Mesothelial cell of epicardium (in vitro differentiated cells): Measurements from ENCODE around the gene MARCO. TPM values are rescaled to one million over a fixed set of nuclear protein-coding genes. Genes with fewer than 3 reads are reported as not detected.

Experiments used
- DNase-seq, 2 experiments: peaks; one replicate each; pipeline ENCODE4 v3.0.0; 2021; ENCODE audit warnings: low spot score in 2 of 2; ENCODE audit not compliant: unreplicated experiment in 2 of 2
- H3K27ac Mint-ChIP-seq: 2 replicates; pipeline ENCODE4 v1.8.0; 2021; ENCODE audit warnings: mixed read lengths
- H3K27me3 Mint-ChIP-seq: 2 replicates; pipeline ENCODE4 v1.8.0; 2021; ENCODE audit warnings: low read depth, mixed read lengths
- H3K36me3 Mint-ChIP-seq: 2 replicates; pipeline ENCODE4 v1.8.0; 2021; ENCODE audit warnings: mixed read lengths
- H3K4me1 Mint-ChIP-seq: 2 replicates; pipeline ENCODE4 v1.8.0; 2021; ENCODE audit warnings: mixed read lengths
- H3K4me3 Mint-ChIP-seq: 2 replicates; pipeline ENCODE4 v1.8.0; 2021; ENCODE audit warnings: mild to moderate bottlenecking, moderate library complexity, mixed read lengths
- H3K9me3 Mint-ChIP-seq: 2 replicates; pipeline ENCODE4 v1.8.0; 2021; ENCODE audit warnings: mixed read lengths
- CTCF ChIP-seq: fragments of 200-600 bp; sonication (generic); IDR thresholded peaks from one replicate; pipeline ENCODE4 v1.5.0; 2021; ENCODE audit warnings: antibody characterized with exemption; ENCODE audit not compliant: unreplicated experiment
- total RNA-seq: library from RNA; stranded (reverse); gene quantifications from 3 replicates; pipeline ENCODE4 v1.2.1, GENCODE V29; 2021

Gene MARCO
- total RNA-seq, 1 donor from 2014 or later = 0.22 TPM

DNA sequence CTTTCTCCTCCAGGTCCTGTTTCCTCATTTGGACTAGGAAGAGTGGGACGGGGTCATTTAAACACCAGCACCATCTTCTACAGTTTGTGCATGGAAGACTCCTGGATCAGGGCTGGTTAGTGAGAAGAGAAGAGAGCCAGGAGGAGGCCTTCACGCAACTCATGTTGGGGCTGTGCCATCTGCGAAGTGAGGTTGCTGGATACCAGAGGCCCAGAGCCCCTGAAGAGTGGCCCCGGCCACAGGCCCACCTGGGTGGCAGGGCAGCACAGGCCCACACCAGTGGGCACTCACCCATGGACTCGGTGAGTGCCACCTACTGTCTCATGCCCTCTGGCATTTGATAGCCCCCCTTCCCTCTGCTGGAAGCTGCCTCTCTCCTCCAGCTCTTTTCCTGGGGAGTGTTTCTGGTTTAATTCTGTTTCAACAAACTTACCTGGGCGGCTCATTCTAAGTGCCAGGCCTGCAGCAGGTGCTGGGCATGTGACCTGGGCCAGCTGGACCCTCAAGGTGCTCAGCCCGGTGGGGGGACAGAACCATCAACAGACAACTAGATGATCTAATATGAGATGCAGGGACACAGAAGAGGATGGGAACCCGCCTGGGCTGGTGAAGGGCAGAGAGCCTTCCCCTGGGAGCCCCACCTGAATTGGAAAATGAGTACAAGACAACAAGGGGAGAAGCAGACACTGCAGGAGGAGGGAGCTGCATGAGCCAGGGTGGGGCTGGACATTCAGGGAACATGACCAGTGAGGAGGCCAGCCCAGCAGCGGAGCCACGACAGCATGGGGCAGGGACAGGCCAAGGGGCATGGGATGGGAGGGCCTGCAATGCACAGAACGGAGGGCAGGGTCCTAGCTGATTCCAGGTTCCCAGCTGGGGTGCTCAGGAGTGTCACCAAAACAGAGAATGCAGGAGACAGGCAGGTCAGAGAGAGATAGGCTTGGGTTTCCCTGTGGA lies 70.6 kb downstream of the MARCO start:
- no peak for DNase-seq
- no peaks in the 10 kb centered on the region for H3K4me1 Mint-ChIP-seq
- no peaks in the 10 kb centered on the region for H3K36me3 Mint-ChIP-seq
- no peaks in the 10 kb centered on the region for H3K9me3 Mint-ChIP-seq
- peaks cover 86% of the 10 kb centered on the region for H3K27me3 Mint-ChIP-seq
- no peak overlapping the region for H3K27ac Mint-ChIP-seq
- TF ChIP-seq CTCF = no peak
- no peak overlapping the region for H3K4me3 Mint-ChIP-seq

DNA sequence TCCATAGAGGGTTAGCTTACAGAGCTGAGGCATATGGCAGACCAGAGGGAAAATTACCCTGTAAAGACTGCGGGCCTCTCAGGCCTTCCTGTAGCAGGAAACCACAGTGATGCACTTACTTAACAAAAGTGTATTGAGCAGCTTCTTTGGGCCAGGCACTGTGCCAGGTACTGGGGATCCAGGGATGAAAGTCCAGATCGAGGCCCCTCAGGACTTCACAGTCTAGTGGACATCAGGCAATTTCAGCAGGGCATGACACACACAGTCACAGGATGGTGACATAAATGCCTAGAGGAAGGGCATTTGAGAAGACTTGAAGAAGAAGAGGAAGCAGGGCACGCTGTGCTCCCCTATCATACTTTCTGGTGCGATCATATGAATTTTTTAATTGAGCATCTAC lies 71.7 kb downstream of the MARCO start:
- DNase-seq = no peak
- Mint-ChIP-seq H3K36me3 (no peaks in the 10 kb centered on the region), H3K27me3 (peaks cover 82% of the 10 kb centered on the region), H3K4me3 (no peak overlapping the region), H3K27ac (no peak overlapping the region), H3K4me1 (peaks cover 1% of the 10 kb centered on the region), H3K9me3 (no peaks in the 10 kb centered on the region)
- no peak for TF ChIP-seq CTCF

DNA sequence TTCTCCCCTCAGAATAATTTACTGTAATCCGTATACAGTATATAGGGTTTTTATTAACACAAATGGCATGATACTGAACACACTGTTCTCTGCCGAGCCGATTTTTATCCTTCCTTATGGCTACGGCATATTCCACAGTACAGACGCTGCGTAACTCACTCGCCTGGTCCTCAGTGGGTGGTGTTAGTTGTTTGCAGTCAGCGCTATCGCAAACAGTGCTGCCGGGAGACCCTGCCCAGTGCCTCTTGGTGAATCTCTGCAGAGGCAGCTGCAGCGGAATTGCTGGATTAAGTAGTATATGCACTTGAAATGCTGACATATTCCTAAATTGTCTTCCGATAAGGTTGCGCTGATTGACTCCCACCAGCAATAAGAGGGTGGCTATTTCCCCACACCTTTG lies 73.9 kb downstream of the MARCO start:
- Mint-ChIP-seq H3K36me3 (no peaks in the 10 kb centered on the region), H3K9me3 (no peaks in the 10 kb centered on the region), H3K27me3 (peaks cover 67% of the 10 kb centered on the region), H3K4me1 (peaks cover 4% of the 10 kb centered on the region), H3K27ac (no peak overlapping the region), H3K4me3 (no peak overlapping the region)
- no peak for DNase-seq
- no peak for TF ChIP-seq CTCF

DNA sequence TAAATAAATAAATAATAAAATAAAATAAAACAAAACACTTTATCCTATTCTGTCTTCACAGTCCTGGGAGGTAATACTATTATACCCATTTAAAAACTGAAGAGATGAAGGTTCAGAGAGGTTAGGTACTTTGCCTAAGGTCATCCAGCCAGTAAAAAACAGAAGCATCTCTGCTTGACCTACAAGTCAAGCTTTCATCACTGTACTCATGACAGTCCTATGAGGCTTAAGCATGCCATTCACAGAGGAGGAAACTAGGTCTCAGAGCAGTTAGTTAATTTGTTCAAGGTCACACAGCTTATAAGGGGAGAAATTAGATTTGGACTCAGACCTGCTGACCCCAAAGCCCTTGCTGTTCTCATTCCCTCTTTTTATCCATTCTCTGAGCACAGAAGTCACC lies 77.5 kb downstream of the MARCO start:
- Mint-ChIP-seq H3K36me3 (no peaks in the 10 kb centered on the region), H3K4me3 (no peak overlapping the region), H3K9me3 (no peaks in the 10 kb centered on the region), H3K27ac (no peak overlapping the region), H3K4me1 (peaks cover 4% of the 10 kb centered on the region), H3K27me3 (peaks cover 61% of the 10 kb centered on the region)
- no peak for DNase-seq
- no peak for TF ChIP-seq CTCF

DNA sequence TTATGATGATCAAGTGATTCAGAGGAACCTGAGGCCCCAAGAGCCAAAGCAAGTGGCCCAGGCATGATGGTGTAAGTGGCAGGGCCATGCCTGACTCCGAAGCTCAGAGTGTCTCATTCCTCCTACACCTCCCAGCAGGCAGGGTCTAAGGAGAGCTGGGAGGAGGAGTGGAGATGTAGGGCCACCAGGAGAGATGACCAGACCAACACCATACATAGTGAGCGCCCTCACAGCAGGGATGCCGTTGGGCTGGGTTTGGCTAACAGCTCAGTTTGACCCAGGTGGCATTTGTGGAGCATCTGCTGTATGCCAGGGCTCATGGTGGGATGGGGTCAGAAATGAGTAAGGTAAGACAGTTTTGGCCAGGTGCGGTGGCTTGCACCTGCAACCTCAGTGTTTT lies 80.7 kb downstream of the MARCO start:
- Mint-ChIP-seq H3K9me3 (no peaks in the 10 kb centered on the region), H3K27me3 (peaks cover 56% of the 10 kb centered on the region), H3K4me3 (no peak overlapping the region), H3K27ac (no peak overlapping the region), H3K4me1 (peaks cover 4% of the 10 kb centered on the region), H3K36me3 (no peaks in the 10 kb centered on the region)
- no peak for TF ChIP-seq CTCF
- no peak for DNase-seq
